PC-3 (cell line): Measurements from ENCODE around the gene PLA2G2A.

Source experiments
- CTCF ChIP-seq: fragments of 300-600 bp; sonication (generic); conservative IDR thresholded peaks from 2 replicates; pipeline ENCODE4 v1.5.1; 2017; ENCODE audit warnings: antibody characterized with exemption, low read depth, mild to moderate bottlenecking, low read length
- EZH2phosphoT487 ChIP-seq: fragments of 300-600 bp; sonication (generic); IDR thresholded peaks from 2 replicates; pipeline ENCODE4 v1.6.1; 2018; ENCODE audit warnings: mild to moderate bottlenecking, antibody characterized with exemption, low read length, borderline replicate concordance

- TF ChIP-seq CTCF (no peak), EZH2phosphoT487 (no peak)
Observed at GRCh38 chr1:19946331-19946751, 33.1 kb downstream of the PLA2G2A start.
